ENCODE results near the gene PALLD. TPM values are rescaled to one million over a fixed set of nuclear protein-coding genes. Genes with fewer than 3 reads are reported as not detected.

Gene PALLD
- total and polyA plus RNA-seq, 12 donors, result 169 to 1,537 (median 667) TPM

GRCh38 chr4:168610911-168611530 is 114.2 kb downstream of the PALLD start:
- H3K4me1 ChIP-seq, result peaks cover 0 to 79% (median 29%) of the 10 kb centered on the region in 9 donors
- H3K4me3 ChIP-seq, result no peak overlapping the region
- H3K27me3 ChIP-seq, result no peaks in the 10 kb centered on the region
- 59 to 70% methylated on average over 6 of the region's 6 CpGs for WGBS, 2 donors
- no peaks in the 10 kb centered on the region for H3K9me3 ChIP-seq
- intact Hi-C loops (cut with DNase I), result no loop called here
- no peaks in the 10 kb centered on the region for H3K36me3 ChIP-seq
- peak in 2 of 8 donors; percentile 13 to 32 for ATAC-seq
- peak overlapping the region in 1 of 10 donors; percentile 33 for H3K27ac ChIP-seq
- no peak for DNase-seq
- TF ChIP-seq CTCF (IDR thresholded peaks at IDR 0.05), result no peak

- Histone ChIP-seq H3K27me3 (no peaks in the 10 kb centered on the region), H3K4me3 (no peak overlapping the region), H3K9me3 (no peaks in the 10 kb centered on the region), H3K27ac (no peak overlapping the region), H3K36me3 (no peaks in the 10 kb centered on the region), H3K4me1 (peaks cover 0 to 70% (median 26%) of the 10 kb centered on the region in 9 donors)
- intact Hi-C loops (cut with DNase I), result no loop called here
- DNase-seq (no peak), ATAC-seq (no peak)
- 57 to 70% methylated on average over 4 of the region's 4 CpGs for WGBS, 2 donors
- no peak for TF ChIP-seq CTCF (IDR thresholded peaks at IDR 0.05)
These were observed 115.7 kb downstream of the PALLD start for GRCh38 chr4:168612450-168613135.

- Histone ChIP-seq H3K36me3 (no peaks in the 10 kb centered on the region), H3K4me1 (peaks cover 0 to 70% (median 19%) of the 10 kb centered on the region in 9 donors), H3K27me3 (no peaks in the 10 kb centered on the region), H3K4me3 (no peak overlapping the region), H3K27ac (peak overlapping the region in 1 of 10 donors; percentile 3), H3K9me3 (no peaks in the 10 kb centered on the region)
- no peak for DNase-seq
- 89% methylated on average over 5 of the region's 5 CpGs for WGBS, 2 donors
- no peak for TF ChIP-seq CTCF (IDR thresholded peaks at IDR 0.05)
- intact Hi-C loops (cut with DNase I), result no loop called here
- ATAC-seq, result no peak
These were observed 117.0 kb downstream of the PALLD start for GRCh38 chr4:168613869-168614268.

GRCh38 chr4:168614281-168615057 is 117.6 kb downstream of the PALLD start:
- Histone ChIP-seq H3K27me3 (no peaks in the 10 kb centered on the region), H3K4me3 (no peak overlapping the region), H3K4me1 (peaks cover 0 to 67% (median 18%) of the 10 kb centered on the region in 9 donors), H3K36me3 (no peaks in the 10 kb centered on the region), H3K9me3 (no peaks in the 10 kb centered on the region), H3K27ac (peak overlapping the region in 1 of 10 donors; percentile 3)
- intact Hi-C loops (cut with DNase I), result no loop called here
- TF ChIP-seq CTCF (IDR thresholded peaks at IDR 0.05), result no peak
- DNase-seq, result no peak
- no peak for ATAC-seq
- 87 to 92% methylated on average over 4 of the region's 4 CpGs for WGBS, 2 donors
